Stomach (tissue), 4 donors: ENCODE measurements around the gene KIRREL1.

Experiments
- CTCF ChIP-seq, 7 experiments: fragments of 450-650 bp in 4 of 7; fragments of 200-600 bp in 3 of 7; sonication (generic) in 3 of 7; IDR thresholded peaks; one replicate each; pipeline ENCODE4 v1.5.1; 2016 to 2019; ENCODE audit warnings: antibody characterized with exemption in 7 of 7, control low read depth in 2 of 7, mild to moderate bottlenecking in 1 of 7
- EP300 ChIP-seq: sonication (generic); formaldehyde crosslinking; IDR thresholded peaks from one replicate; pipeline ENCODE4 v1.6.1; 2017; ENCODE audit warnings: antibody characterized with exemption
- POLR2A ChIP-seq, 4 donors: fragments of 450-650 bp; IDR thresholded peaks; one replicate each; pipeline ENCODE4 v1.6.1; 2016; ENCODE audit warnings: antibody characterized with exemption in 4 of 4, control low read depth in 2 of 4, mild to moderate bottlenecking in 1 of 4, moderate library complexity in 1 of 4
- POLR2AphosphoS5 ChIP-seq, 3 donors: sonication (generic); formaldehyde crosslinking; IDR thresholded peaks; one replicate each; pipeline ENCODE4 v1.6.1; 2016; ENCODE audit warnings: antibody characterized with exemption in 3 of 3

GRCh38 chr1:157955221-157955620, 38.2 kb upstream of the KIRREL1 start:
- no peak for TF ChIP-seq POLR2A (IDR thresholded peaks at IDR 0.05)
- TF ChIP-seq EP300, result no peak
- TF ChIP-seq CTCF (IDR thresholded peaks at IDR 0.05), result no peak
- TF ChIP-seq POLR2AphosphoS5 (IDR thresholded peaks at IDR 0.05), result no peak
